Breast epithelium (tissue), 4 donors: ENCODE data around the gene OTOG. TPM values are rescaled to one million over a fixed set of nuclear protein-coding genes. Genes with fewer than 3 reads are reported as not detected.
A peak's percentile ranks its signal among the peaks of the same experiment; 100 is the strongest.

Experiments used
- DNase-seq, 2 donors: peaks; one replicate each; pipeline ENCODE4 v3.0.0-alpha.2; 2019; ENCODE audit warnings: low spot score in 2 of 2
- H3K27ac ChIP-seq, 2 donors: fragments of 200-600 bp; sonication (generic) in 1 of 2; one replicate each; pipeline ENCODE4 v1.5.1; 2016 to 2019; ENCODE audit warnings: mild to moderate bottlenecking in 1 of 2
- H3K27me3 ChIP-seq, 2 donors: fragments of 200-600 bp; sonication (generic) in 1 of 2; one replicate each; pipeline versions ENCODE4 v1.5.1 to v1.6.0; 2017 to 2019; ENCODE audit warnings: control low read depth in 1 of 2, mild to moderate bottlenecking in 1 of 2
- H3K36me3 ChIP-seq: fragments of 200-600 bp; one replicate; pipeline ENCODE4 v1.5.1; 2019
- H3K4me1 ChIP-seq, 2 donors: fragments of 200-600 bp; sonication (generic); one replicate each; pipeline ENCODE4 v1.5.1; 2016 to 2019; ENCODE audit warnings: control low read depth in 1 of 2
- H3K4me3 ChIP-seq, 3 donors: fragments of 200-600 bp; sonication (generic); 1 replicate in 2 of 3; 2 replicates in 1 of 3; pipeline ENCODE4 v1.5.1; 2016 to 2019; ENCODE audit warnings: mild to moderate bottlenecking in 3 of 3, moderate library complexity in 2 of 3
- H3K9me3 ChIP-seq, 2 donors: fragments of 200-600 bp; sonication (generic) in 1 of 2; one replicate each; pipeline ENCODE4 v1.5.1; 2016 to 2019; ENCODE audit warnings: control low read depth in 1 of 2
- CTCF ChIP-seq, 3 donors: fragments of 450-650 bp; IDR thresholded peaks; one replicate each; pipeline ENCODE4 v1.5.1; 2016 to 2017; ENCODE audit warnings: antibody characterized with exemption in 3 of 3, mild to moderate bottlenecking in 3 of 3, moderate library complexity in 3 of 3
- POLR2A ChIP-seq: fragments of 450-650 bp; IDR thresholded peaks from one replicate; pipeline ENCODE4 v1.6.1; 2016; ENCODE audit warnings: antibody characterized with exemption, mild to moderate bottlenecking, moderate library complexity
- POLR2AphosphoS5 ChIP-seq, 3 donors: sonication (generic); formaldehyde crosslinking; IDR thresholded peaks; one replicate each; pipeline ENCODE4 v1.6.1; 2017; ENCODE audit warnings: antibody characterized with exemption in 3 of 3
- intact Hi-C: fragments of 100-400 bp; cut with DNase I; formaldehyde crosslinking; loops from one replicate; pipeline ENCODE4 v1.15.1; 2023; ENCODE audit warnings: low total_unique reads
- total RNA-seq, 3 donors: library from RNA; depleted of rRNA; stranded (reverse); fragments of >200 nt; gene quantifications; one replicate each; pipeline ENCODE4 v1.1.0, GENCODE V29; 2016

OTOG gene
- total RNA-seq, 3 donors from 2014 or later = not detected

- no peak overlapping the region for H3K27ac ChIP-seq
- H3K9me3 ChIP-seq = no peaks in the 10 kb centered on the region
- intact Hi-C loops = no loop called here
- DNase-seq = peak in 1 of 2 donors; percentile 35
- no peaks in the 10 kb centered on the region for H3K4me1 ChIP-seq
- H3K4me3 ChIP-seq = no peak overlapping the region
- no peaks in the 10 kb centered on the region for H3K27me3 ChIP-seq
- H3K36me3 ChIP-seq = no peaks in the 10 kb centered on the region
- TF ChIP-seq CTCF (IDR thresholded peaks at IDR 0.05) = no peak
- no peak for TF ChIP-seq POLR2AphosphoS5 (IDR thresholded peaks at IDR 0.05)
- TF ChIP-seq POLR2A = no peak
Observed at GRCh38 chr11:17571431-17572358, 24.6 kb downstream of the OTOG start.

DNA sequence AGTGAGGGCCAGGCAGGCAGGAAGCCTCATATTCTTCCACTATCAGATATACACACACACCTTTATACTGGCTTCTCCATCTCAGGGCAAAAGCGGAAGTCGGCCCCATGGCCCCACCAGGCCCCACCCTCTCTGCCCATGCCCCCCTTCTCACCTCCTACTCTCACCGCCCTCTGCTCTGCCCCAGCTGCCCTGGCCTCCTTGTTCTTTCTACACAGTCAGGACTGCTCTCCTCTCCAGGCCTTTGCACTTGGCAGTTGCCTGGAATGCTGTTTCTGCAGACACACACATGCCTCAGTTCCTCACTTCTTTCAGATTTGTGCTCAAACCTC lies 25.3 kb downstream of the OTOG start:
- peak in 1 of 2 donors; percentile 20 for DNase-seq
- Histone ChIP-seq H3K27ac (no peak overlapping the region), H3K9me3 (no peaks in the 10 kb centered on the region), H3K27me3 (no peaks in the 10 kb centered on the region), H3K4me1 (no peaks in the 10 kb centered on the region), H3K4me3 (no peak overlapping the region), H3K36me3 (no peaks in the 10 kb centered on the region)
- TF ChIP-seq POLR2A = no peak
- TF ChIP-seq CTCF (IDR thresholded peaks at IDR 0.05) = no peak
- TF ChIP-seq POLR2AphosphoS5 (IDR thresholded peaks at IDR 0.05) = no peak
- intact Hi-C loops = no loop called here

DNA sequence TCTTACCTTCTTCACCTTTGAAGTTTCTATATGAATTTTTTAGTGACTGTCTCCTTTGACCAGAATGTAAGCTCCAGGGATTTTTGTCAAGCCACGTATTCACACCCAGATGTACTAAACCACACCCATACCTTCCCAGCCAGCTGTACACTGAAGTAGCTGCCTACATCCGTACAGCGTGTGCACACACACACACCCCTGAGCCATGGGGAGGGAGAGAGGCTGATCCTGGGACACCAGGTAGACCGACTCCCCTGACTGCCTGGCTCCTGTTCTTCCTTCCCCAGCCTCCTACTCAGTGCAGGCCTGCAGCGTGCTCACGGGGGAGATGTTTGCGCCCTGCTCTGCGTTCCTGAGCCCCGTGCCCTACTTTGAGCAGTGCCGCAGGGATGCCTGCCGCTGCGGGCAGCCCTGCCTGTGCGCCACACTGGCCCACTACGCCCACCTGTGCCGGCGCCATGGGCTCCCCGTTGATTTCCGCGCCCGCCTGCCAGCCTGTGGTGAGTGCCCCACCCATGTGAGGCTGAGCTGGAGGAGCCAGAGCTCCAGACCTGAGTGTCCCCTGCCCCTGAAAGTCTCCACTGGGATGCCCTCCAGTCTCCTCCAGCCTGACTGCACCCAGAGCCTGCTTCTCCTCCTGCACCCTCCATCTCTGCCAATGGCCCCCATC lies 25.9 kb downstream of the OTOG start:
- no peak overlapping the region for H3K4me3 ChIP-seq
- no peaks in the 10 kb centered on the region for H3K36me3 ChIP-seq
- no peak overlapping the region for H3K27ac ChIP-seq
- H3K27me3 ChIP-seq = no peaks in the 10 kb centered on the region
- no peaks in the 10 kb centered on the region for H3K9me3 ChIP-seq
- no peaks in the 10 kb centered on the region for H3K4me1 ChIP-seq
- intact Hi-C loops = no loop called here
- peak in 1 of 2 donors; percentile 19 for DNase-seq
- no peak for TF ChIP-seq POLR2A
- no peak for TF ChIP-seq CTCF (IDR thresholded peaks at IDR 0.05)
- TF ChIP-seq POLR2AphosphoS5 (IDR thresholded peaks at IDR 0.05) = no peak

GRCh38 chr11:17573526-17573925 lies 26.5 kb downstream of the OTOG start:
- TF ChIP-seq POLR2A (no peak), CTCF (IDR thresholded peaks at IDR 0.05) (no peak)
- H3K4me1 ChIP-seq = no peaks in the 10 kb centered on the region
- H3K27me3 ChIP-seq = no peaks in the 10 kb centered on the region
- H3K36me3 ChIP-seq = no peaks in the 10 kb centered on the region
- H3K27ac ChIP-seq = no peak overlapping the region
- no peak overlapping the region for H3K4me3 ChIP-seq
- no peak for DNase-seq
- no peaks in the 10 kb centered on the region for H3K9me3 ChIP-seq
- intact Hi-C loops = no loop called here
